Rectal smooth muscle tissue (tissue), 1 donor: Measurements from ENCODE around the gene MAST3.

Experiments used
- H3K27ac ChIP-seq: one replicate; pipeline ENCODE4 v1.7.0; 2013; ENCODE audit warnings: low read depth, low read length, inconsistent platforms
- H3K27me3 ChIP-seq: one replicate; pipeline ENCODE4 v1.7.0; 2013; ENCODE audit warnings: low read length; ENCODE audit not compliant: control insufficient read depth, insufficient read depth
- H3K36me3 ChIP-seq: one replicate; pipeline ENCODE4 v1.7.0; 2013; ENCODE audit warnings: low read length; ENCODE audit not compliant: control insufficient read depth, insufficient read depth
- H3K4me1 ChIP-seq: one replicate; pipeline ENCODE4 v1.7.0; 2013; ENCODE audit warnings: low read length; ENCODE audit not compliant: control insufficient read depth, insufficient read depth
- H3K4me3 ChIP-seq: one replicate; pipeline ENCODE4 v1.7.0; 2013; ENCODE audit warnings: low read length
- H3K9ac ChIP-seq: one replicate; pipeline ENCODE4 v1.7.0; 2013; ENCODE audit warnings: low read length

Gene MAST3

DNA sequence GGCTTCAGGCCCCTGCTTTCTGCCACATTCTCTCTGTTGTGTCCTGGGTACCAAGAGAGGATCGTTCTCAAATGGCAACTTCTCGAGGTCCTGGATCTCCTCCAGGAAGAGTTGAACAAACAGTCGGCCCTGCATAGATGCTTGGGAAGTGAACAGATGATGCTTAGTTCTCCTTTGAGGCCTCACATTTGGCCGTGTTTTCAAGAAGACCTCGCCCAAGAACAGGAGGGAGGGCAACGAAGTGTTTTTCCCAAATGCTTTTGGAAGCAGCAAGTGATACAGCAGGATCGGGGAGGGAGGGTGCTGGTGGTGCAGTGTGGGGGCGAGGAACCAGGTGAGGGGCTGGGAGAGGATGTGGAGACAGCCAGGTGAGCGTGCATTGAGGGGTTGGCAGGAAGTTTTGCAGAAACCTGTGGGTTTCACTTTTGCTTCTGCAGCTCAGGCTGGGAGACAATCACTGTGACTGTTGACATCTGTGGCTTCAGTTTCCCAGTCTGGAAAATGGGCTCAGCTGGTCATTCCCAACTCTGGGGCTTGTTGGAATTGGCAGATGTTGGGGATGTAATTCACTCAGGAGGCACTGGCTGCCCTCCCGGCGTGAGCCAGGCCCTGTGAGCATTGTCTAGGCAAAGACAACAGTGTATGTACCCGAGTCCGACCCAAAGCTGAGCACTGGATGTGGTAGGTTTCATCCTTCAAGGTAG lies 21.6 kb downstream of the MAST3 start:
- H3K4me3 ChIP-seq: peak overlapping the region; percentile 71
- H3K4me1 ChIP-seq: peaks cover 2% of the 10 kb centered on the region
- no peak overlapping the region for H3K27ac ChIP-seq
- peaks cover 8% of the 10 kb centered on the region for H3K36me3 ChIP-seq
- H3K9ac ChIP-seq: no peak overlapping the region
- H3K27me3 ChIP-seq: no peaks in the 10 kb centered on the region

DNA sequence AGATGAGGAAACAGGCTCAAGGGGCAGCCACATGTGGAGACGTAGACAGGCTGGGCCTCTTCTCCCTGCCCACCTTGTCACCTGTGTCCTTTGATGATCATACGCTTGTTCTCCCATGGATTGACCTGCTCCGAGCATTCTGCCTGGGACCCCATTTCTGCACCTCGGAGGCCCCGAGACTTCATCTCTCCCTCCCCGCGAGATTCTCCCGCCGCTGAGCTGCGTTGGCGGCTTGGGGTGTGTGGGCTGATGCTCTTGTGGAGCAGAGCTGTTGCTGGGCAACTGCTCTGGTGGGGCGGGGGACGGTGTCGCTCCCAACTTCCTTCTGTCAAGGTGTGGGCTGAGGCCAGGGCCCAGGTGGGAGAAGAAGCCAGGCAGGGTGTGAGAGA lies 22.1 kb downstream of the MAST3 start:
- Histone ChIP-seq H3K4me1 (peaks cover 2% of the 10 kb centered on the region), H3K27me3 (no peaks in the 10 kb centered on the region), H3K36me3 (peaks cover 14% of the 10 kb centered on the region), H3K27ac (no peak overlapping the region), H3K9ac (no peak overlapping the region), H3K4me3 (no peak overlapping the region)

DNA sequence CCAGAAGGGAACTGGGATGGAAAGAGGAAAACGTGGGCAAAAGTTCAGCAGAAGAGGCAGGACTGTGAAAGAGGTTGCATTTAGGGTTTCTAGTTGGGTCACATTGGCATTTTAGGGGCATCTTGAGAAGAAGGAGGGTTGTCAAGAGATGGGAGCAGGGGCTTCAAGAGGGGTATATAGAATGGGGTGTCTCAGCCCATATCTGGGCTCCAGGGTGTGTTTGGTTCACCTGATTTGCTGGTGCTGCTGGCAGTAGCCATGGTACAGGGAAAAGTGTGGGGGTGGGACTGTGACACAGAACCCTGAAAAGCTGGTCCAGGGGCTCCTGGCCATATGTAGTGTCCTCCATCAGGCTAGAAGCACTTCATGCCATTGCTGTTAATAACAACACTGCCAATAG lies 22.5 kb downstream of the MAST3 start:
- no peak overlapping the region for H3K9ac ChIP-seq
- no peak overlapping the region for H3K27ac ChIP-seq
- H3K4me3 ChIP-seq: no peak overlapping the region
- peaks cover 2% of the 10 kb centered on the region for H3K4me1 ChIP-seq
- peaks cover 15% of the 10 kb centered on the region for H3K36me3 ChIP-seq
- no peaks in the 10 kb centered on the region for H3K27me3 ChIP-seq

DNA sequence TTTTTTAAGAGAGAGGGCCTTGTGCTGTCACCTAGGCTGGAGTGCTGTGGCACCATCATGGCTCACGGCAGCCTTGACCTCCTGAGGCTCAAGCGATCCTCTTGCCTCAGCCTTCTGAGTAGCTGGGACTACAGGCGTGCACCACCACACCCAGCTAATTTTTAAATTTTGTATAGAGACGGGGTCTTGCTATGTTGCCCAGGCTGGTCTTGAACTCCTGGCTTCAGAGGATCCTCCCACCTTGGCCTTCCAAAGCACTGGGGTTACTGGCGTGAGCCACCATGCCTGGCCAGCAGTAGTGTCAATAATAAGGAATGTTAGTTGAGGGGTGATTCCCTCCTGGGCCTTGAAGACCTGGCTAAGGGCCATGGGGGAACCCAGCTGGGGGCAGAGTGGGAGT lies 23.6 kb downstream of the MAST3 start:
- Histone ChIP-seq H3K4me1 (peaks cover 2% of the 10 kb centered on the region), H3K27me3 (no peaks in the 10 kb centered on the region), H3K36me3 (peaks cover 18% of the 10 kb centered on the region), H3K4me3 (no peak overlapping the region), H3K27ac (no peak overlapping the region), H3K9ac (no peak overlapping the region)

- H3K4me1 ChIP-seq: peaks cover under 1% of the 10 kb centered on the region
- no peaks in the 10 kb centered on the region for H3K27me3 ChIP-seq
- H3K36me3 ChIP-seq: peaks cover 20% of the 10 kb centered on the region
- no peak overlapping the region for H3K27ac ChIP-seq
- no peak overlapping the region for H3K9ac ChIP-seq
- H3K4me3 ChIP-seq: no peak overlapping the region
Observed at GRCh38 chr19:18122424-18122823, 24.8 kb downstream of the MAST3 start.

DNA sequence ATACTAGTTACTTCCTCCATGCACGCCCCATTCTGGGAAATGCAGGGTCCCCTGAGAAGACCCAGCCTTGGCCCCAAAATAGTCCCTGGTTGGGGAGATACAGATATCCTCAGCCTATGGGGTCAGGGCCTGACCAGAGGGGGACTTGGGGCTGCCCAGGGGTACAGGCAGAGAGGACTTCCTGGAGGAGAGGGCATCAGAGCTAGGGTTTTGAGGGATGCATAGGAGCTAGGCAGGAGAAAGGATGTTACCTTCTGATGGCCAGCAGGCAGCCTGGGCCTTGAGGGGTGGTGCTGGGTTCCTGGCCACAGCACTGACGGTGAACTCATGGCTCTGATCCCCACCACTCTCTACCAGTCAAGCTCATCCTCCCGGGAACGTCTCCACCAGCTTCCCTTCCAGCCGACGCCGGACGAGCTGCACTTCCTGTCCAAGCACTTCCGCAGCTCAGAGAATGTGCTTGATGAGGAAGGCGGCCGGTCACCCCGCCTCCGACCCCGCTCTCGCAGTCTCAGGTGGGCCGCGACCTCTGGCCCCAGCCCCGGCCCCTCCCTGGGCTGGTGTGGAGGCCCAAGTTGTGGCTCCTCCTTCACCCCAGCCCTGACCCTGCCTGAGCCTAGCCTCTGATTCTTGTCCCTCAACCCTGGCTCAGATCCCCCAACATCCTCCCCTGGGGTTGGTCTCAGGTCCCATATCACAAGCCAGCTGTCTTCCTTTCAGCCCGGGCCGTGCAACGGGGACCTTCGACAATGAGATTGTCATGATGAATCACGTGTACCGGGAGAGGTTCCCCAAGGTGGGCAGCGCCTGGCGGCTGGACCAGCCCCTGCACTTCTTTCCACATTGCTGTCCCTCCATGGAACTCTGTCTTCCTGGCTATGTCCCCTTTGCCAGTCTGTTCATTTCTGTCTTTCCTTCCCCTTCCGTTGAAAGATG lies 25.6 kb downstream of the MAST3 start:
- Histone ChIP-seq H3K4me1 (no peaks in the 10 kb centered on the region), H3K9ac (no peak overlapping the region), H3K36me3 (peaks cover 24% of the 10 kb centered on the region), H3K27ac (no peak overlapping the region), H3K4me3 (no peak overlapping the region), H3K27me3 (no peaks in the 10 kb centered on the region)

DNA sequence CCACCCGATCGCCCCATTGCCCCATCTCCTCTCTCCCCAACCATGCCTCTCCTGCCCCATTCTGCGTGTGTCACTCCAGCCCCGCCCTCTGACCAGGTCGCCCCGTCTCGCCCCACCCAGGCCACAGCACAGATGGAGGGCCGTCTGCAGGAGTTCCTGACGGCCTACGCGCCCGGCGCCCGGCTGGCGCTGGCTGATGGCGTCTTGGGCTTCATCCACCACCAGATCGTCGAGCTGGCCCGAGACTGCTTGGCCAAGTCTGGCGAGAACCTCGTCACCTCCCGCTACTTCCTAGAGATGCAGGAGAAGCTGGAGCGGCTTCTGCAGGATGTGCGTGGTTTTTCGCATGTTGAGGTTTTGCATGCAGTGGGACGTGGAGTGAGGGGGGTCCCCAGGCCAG lies 26.2 kb downstream of the MAST3 start:
- H3K27ac ChIP-seq: no peak overlapping the region
- H3K27me3 ChIP-seq: no peaks in the 10 kb centered on the region
- no peak overlapping the region for H3K4me3 ChIP-seq
- H3K9ac ChIP-seq: no peak overlapping the region
- no peaks in the 10 kb centered on the region for H3K4me1 ChIP-seq
- H3K36me3 ChIP-seq: peaks cover 31% of the 10 kb centered on the region

- no peaks in the 10 kb centered on the region for H3K27me3 ChIP-seq
- H3K36me3 ChIP-seq: peaks cover 33% of the 10 kb centered on the region
- H3K4me3 ChIP-seq: no peak overlapping the region
- H3K4me1 ChIP-seq: no peaks in the 10 kb centered on the region
- H3K9ac ChIP-seq: no peak overlapping the region
- no peak overlapping the region for H3K27ac ChIP-seq
Observed at GRCh38 chr19:18126097-18126496, 28.5 kb downstream of the MAST3 start.

DNA sequence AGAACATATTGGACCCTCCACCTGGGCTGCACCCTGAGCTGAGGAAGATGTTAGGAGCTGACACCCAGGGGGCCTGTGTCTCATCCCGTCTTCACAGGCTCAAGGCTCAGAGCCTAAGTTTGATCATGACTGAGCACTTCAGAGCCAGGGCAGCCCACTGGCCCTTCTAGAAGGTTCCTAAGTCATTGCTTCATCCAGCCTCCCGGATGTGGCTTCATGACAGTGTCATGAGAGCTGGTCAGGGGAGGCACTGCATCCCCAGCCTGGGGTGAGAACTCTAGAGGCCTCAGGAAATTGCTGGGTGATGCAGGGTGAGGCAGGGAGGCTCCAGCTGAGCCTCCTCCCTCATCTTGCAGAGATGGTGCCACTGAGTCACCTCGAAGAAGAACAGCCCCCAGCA lies 30.5 kb downstream of the MAST3 start:
- Histone ChIP-seq H3K27ac (no peak overlapping the region), H3K4me1 (no peaks in the 10 kb centered on the region), H3K4me3 (no peak overlapping the region), H3K9ac (no peak overlapping the region), H3K27me3 (no peaks in the 10 kb centered on the region), H3K36me3 (peaks cover 36% of the 10 kb centered on the region)

GRCh38 chr19:18128805-18129204 lies 31.2 kb downstream of the MAST3 start:
- Histone ChIP-seq H3K36me3 (peaks cover 33% of the 10 kb centered on the region), H3K4me1 (no peaks in the 10 kb centered on the region), H3K27ac (no peak overlapping the region), H3K4me3 (no peak overlapping the region), H3K27me3 (no peaks in the 10 kb centered on the region), H3K9ac (no peak overlapping the region)

DNA sequence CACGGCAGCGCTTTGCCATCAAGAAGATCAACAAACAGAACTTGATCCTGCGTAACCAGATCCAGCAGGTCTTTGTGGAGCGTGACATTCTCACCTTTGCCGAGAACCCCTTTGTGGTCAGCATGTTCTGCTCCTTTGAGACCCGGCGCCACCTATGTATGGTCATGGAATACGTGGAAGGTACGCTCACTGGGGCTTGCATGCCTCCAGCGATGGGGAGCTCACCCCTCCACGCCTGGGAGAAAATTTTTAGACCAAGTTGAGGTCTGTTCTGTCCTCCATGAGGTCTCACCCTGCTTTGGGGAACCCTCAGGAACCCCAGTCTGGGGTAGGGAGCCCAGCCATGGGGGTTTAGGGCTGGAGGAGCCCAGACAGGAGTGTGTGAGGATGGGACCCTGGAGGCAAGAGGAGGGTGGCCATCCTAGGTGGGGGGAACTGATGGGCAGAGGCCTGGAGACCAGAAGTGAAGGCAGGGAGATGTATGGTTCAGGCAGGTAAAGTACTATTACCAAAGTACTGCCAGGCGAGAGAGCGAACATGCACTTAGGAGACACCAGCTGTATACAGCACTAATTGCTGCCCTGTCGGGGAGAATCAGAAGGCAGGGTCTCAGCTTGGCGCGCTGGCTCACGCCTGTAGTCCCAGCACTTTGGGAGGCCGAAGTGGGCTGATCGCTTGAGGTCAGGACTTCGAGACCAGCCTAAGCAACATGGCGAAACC lies 33.1 kb downstream of the MAST3 start:
- Histone ChIP-seq H3K4me1 (no peaks in the 10 kb centered on the region), H3K36me3 (peaks cover 24% of the 10 kb centered on the region), H3K27me3 (no peaks in the 10 kb centered on the region), H3K27ac (no peak overlapping the region), H3K9ac (no peak overlapping the region), H3K4me3 (no peak overlapping the region)

DNA sequence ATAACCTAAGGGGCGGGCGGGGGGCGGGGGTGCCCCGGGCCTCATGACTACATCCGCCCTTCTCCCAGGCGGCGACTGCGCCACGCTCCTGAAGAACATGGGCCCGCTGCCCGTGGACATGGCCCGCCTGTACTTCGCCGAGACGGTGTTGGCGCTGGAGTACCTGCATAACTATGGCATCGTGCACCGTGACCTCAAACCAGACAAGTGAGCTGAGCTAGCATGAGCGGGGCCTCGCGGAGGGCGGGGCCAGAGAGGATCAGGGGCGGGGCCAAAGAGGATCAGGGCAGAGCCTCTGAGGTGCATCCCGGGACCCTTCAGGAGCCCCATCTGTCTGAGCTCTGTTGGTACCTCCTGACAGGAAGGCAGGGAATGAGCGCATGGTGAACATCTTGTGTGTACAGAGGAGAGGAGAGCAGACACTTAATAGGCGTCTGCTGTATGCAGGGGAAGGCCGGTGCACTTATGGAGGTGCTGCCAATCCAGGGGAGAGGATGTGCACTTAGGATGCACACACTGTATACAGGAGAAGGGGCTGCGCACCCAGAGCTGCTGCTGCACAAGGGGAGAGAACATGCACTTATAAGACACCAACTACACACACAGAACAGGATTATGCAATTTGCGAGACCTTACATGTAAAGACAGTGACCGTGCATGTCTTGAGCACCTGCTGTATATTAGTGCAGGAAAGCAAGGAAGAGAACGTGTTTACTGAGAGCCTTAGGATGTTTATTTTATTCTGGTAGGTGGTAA lies 34.4 kb downstream of the MAST3 start:
- Histone ChIP-seq H3K9ac (no peak overlapping the region), H3K27me3 (no peaks in the 10 kb centered on the region), H3K36me3 (peaks cover 19% of the 10 kb centered on the region), H3K4me1 (no peaks in the 10 kb centered on the region), H3K27ac (no peak overlapping the region), H3K4me3 (no peak overlapping the region)
